GM19025 (cell line): ENCODE data around the gene GHRL.
A peak's percentile ranks its signal among the peaks of the same experiment; 100 is the strongest.

ENCODE experiments used
- ATAC-seq: cut with Tn5 transposase; IDR thresholded peaks from one replicate; pipeline ENCODE4 v1.9.1; 2021; ENCODE audit warnings: mild to moderate bottlenecking, low read depth, moderate library complexity; ENCODE audit not compliant: unreplicated experiment

GHRL gene

GRCh38 chr3:10248184-10248983, 44.4 kb downstream of the GHRL start, which contains the start of gene TATDN2:
TSS of gene TATDN2 (plus strand) at chr3:10248459. CDS start at chr3:10249201, 742 bp downstream.
- ATAC-seq = peak; percentile 94

- no peak for ATAC-seq
Measured at GRCh38 chr3:10247679-10248183, 45.0 kb downstream of the GHRL start.

GRCh38 chr3:10245081-10245712, 47.5 kb downstream of the GHRL start:
- no peak for ATAC-seq

DNA sequence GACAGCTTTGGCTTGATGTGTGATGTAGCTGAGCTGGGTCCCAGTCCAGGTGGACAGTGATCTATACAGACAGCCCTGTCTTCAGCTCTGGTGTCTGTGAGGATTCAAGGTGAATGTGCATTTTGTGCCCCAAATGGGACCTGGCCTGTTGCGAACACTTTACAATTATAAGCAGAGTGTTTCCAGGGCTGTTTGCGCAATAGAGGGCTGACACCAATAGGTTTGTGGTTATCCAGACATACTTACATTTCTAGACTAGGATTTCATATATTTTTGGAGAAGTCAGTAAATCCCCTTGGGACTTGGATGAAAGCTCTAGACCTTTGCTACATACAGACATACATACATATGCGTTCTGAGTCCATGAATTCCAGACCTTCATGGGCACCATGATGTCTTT, 48.7 kb downstream of the GHRL start:
- no peak for ATAC-seq

- ATAC-seq = no peak
Measured at GRCh38 chr3:10242182-10243065, 50.3 kb downstream of the GHRL start.

GRCh38 chr3:10240799-10241198, 51.9 kb downstream of the GHRL start:
- no peak for ATAC-seq

DNA sequence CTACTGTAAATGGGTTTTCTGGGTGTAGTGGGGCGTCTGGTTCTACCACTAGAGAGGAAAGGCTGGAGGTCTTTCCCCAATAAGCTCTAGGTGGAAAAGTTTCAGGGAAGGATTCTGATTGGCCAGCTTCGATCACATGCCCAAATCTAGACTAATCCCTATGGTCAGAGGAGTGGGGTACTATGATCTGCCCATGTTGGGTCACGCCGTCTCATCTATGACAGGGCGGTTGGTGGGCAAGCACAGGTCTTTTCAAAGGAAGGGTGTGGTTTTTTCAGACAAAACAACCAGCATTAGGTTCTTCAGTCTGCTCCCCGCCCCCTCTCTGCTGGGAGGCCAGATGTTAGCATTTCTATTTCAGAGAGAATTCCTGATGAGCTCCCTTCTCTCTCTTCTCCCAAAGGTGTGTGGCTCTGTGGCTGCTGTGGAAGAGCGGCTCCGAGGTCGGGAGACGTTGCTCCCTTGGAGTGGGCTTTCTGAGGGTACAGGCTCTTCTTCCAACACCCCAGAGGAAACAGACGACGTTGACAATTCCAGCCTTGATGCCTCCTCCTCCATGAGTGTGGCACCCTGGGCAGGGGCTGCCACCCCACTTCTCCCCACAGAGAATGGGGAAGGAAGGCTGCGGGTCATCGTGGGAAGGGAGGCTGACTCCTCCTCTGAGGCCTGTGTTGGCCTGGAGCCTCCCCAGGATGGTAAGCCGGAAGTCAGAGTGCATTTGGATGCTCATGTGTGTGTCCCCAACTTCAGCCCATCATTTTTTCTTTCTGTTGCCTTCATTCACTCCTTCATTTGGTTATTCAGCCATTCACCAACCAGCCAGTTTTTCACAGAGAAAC, 54.2 kb downstream of the GHRL start:
- no peak for ATAC-seq
